HG02840 (cell line): ENCODE results near the gene ZSCAN26.
"Not testable (repeated sequence)": the region's sequence is repeated elsewhere in the genome, so short reads cannot be mapped to it uniquely, and the experiment has no call there.

Source experiments
- ATAC-seq: cut with Tn5 transposase; IDR thresholded peaks from one replicate; pipeline ENCODE4 v1.9.1; 2021; ENCODE audit warnings: mild to moderate bottlenecking, moderate library complexity, moderate number of reproducible peaks; ENCODE audit not compliant: unreplicated experiment, low FRiP score

Gene ZSCAN26

DNA sequence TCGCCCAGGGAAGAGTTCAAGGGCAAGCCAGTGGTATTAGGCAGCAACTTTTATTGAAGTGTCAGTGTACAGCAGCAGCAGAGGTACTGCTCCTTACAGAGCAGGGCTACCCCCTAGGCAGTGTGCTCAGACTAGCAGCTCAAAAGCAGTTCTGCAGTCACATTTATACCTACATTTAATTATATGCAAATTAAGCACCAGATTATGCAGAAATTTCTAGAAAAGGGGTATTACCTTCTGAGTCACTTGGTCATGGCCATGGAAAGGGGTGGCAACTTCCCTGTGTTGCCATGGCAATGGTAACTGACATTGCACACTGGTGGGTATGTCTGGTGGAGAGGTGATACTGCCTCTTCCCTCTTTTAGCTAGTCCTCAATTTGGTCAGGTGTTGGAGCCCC is 12.8 kb upstream of the ZSCAN26 start:
- no peak for ATAC-seq

DNA sequence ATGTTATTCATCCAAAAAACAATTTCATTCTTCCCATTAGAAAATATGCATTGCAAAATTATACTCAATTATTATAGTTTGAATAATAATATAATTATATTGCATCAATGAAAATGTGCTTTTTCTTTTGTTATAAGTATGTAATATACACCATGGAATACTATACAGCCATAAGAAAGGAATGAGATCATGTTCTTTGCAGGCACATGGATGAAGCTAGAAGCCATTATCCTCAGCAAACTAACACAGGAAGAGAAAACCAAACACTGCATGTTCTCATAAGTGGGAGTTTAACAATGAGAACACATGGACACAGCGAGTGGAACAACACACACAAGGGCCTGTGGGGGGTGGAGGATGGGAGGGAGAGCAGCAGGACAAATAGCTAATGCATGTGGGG is 9.9 kb upstream of the ZSCAN26 start:
- no peak for ATAC-seq

DNA sequence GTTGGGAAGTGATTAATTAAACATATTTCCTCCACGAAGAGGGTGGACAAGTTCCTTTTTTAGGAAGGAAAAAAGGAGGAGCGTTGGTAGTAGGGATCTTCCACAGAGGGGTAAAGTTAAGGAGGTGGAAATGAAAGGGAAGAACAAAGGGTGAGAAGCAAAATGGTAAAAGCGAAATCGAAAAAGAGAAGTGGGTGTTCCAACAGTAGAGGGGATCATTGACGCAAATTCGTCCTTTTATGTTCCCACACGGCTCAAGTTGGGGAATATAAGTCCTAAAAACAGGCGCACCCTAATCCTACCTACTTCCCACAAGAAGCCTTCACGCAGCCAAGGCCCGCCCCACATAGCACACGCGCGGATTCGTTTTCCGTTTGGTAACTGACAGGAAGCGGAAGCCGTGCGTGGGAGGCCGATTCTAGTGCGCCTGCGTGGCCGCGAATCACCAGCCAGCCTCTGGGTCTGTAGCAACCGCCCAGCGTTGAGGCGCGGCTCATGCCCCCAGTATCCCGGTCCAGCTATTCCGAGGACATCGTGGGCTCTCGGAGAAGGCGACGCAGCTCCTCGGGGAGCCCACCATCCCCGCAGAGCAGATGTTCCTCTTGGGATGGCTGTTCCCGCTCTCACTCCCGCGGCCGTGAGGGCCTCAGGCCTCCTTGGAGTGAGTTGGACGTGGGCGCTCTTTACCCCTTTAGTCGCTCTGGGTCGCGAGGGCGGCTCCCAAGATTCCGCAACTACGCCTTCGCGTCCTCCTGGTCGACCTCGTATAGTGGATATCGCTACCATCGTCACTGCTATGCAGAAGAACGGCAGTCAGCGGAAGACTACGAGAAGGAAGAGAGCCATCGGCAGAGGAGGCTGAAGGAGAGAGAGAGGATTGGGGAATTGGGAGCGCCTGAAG is 7.8 kb upstream of the ZSCAN26 start, which contains the start of gene NKAPL:
Gene NKAPL (plus strand): TSS at position 421 of the 901 bp plus-strand sequence. CDS start 75 bp downstream, at position 496.
- ATAC-seq, result no peak

DNA sequence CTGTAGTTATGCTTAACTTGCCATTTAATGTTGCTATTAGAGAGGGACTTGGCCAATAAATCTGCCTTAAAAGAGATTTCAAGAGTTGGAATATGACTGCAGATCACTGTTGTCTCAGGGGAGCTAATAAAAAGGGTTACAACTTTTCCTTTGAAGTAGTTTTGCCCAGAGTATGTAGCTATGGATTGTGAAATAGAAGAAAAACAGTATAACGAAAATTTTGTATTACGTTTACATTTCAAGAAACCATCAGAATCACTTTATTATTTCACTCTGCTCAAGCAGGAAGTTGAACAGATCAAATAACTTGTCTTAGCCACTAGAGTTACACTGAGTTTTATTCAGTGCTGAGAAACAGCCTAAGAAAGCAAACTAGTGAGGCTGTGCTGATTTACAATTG is 3.0 kb upstream of the ZSCAN26 start:
- no peak for ATAC-seq

DNA sequence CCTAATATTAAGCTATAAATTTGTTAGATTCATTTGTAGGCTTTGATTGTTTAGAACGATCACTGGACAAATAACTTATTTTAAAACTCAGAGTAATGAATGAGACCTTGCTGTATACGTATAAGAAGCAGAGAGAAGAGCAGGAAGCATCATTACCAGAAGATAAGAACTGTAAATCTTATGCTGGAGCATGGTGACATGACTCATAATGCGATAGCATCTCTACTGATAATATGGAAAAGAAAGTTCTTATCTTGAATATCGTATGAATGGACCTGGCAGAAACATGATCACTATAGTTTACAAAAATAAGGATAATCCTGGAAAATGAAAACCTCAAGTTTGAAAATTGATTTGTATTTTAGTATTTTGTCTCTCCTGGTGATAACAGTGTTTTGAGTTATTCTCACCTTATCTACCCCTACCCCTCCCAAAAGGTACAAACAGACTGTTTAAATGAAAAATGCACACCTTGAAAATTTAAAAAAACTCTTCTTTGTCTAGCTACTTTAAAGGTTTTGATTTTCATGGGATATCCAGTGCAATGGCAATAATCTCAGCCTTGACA is 2.0 kb upstream of the ZSCAN26 start:
- ATAC-seq, result no peak

DNA sequence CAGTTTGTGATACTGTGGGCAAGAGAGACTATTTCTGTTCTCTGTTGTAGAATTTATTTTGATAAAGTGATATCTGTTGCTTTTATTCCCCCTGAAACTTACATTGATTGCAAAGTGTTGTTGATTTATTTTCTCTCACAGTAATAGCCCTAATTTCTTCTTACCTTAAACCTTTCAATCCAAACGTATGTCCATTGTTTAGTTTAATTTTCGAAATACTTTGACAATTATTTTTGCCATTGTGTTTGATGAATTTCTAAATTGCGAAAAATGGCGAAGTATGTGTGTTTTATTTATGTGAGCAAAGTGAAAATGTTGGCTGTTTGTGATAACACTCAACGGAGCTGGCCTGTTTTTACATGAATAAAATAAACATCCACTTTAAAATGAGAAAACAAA is 381 bp upstream of the ZSCAN26 start:
- no peak for ATAC-seq

DNA sequence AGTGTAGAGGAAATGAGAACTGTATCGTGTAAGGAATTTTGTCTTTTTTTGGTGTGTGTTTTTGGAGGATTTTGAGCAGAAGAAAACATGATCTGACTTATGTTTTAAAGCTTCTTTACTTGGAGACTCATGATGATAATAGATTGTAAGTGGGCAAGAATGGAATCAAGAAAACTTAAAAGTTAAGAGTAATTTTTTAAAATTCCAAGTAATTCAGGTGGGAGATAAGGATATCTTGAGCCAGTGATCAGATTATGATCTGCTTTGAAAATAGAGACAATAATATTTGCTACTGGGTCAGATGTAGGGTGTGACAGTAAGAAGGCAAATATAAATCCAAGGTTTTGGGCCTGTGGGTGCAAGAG is 734 bp downstream of the ZSCAN26 start:
- no peak for ATAC-seq

DNA sequence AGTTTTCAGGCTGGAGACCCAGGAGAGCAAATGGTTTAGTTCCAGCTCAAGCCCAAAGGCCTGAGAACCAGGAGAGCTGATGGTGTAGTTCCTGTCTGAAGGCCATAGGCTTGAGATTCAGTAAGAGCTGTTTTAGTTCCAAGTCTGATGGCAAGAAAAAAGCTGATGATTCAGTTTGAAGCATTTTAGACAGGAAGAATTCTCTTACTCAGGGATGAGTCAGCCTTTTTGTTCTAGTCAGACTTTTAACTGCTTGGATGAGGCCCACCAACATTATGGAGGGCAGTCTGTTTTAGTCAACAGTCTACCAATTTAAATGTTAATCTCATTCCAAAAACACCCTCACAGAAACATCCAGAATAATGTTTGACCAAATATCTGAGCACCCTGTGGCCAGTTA is 2.5 kb downstream of the ZSCAN26 start:
- ATAC-seq, result no peak

DNA sequence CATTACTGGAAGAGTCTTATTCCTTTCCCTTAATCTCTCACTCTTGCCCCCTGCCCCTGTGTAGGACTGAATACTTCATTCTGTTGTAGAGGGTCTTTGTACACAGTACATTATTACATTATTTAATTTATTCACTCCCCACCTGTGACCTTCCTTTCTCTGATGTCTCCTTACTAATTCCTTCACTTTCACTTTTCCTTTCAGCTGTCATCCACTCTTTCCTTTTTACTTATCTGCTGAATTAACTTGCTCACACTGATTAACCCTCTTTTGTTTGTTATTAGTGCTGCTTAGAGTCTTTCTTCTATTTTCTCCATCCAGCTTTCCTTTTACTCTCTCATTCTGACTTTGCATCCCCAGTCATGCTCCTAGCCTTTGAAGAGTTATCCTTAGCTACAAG is 7.9 kb downstream of the ZSCAN26 start:
- ATAC-seq, result no peak

DNA sequence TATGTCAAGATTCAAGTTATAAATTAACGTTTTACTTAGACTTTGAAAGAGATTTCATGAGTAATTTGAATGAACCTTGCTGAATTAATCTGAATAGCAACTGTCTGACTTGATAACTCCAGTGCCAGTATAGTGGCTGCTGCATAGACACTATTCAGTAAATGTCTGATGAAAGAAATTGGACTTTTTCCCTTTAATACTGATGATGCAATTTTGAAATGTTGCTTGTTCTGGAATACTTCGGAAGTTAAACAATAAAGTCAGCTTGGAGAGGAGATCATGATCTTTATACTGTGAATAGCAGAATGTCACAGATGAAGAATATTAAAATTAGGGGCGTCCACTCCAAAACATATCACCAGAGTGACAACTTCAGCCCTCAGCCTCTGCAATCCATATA is 10.8 kb downstream of the ZSCAN26 start:
- no peak for ATAC-seq

DNA sequence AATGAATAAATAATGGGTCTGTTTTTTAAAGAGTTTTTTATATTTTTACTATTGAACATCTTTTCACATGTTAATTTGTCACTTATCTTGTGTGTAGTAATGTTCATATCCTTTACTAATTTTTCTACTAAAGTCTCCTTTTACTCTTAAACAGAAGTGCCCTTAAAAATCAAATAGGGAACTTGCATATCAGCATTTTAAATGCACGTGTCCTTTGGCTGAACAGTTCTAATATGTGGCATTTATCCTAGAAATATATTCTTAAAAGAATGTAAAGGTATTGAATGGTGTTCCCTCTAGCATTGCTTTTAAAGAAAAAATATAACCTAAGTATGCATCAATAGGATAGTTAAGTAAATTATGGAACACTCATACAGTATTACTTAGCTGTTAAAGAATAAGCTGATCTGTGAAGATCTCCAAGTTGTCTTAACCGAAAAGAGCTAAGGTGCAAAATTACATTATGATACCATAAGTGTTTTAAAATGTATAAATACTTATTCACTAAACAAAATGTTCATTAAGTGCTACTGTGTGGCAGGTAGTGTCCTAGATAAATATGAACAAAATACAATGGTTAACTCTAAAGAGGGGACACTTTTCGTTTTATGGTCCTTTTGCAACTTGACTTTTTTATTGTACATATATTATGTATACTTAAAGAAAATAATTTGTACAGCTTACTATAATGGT is 13.8 kb downstream of the ZSCAN26 start:
- no peak for ATAC-seq

DNA sequence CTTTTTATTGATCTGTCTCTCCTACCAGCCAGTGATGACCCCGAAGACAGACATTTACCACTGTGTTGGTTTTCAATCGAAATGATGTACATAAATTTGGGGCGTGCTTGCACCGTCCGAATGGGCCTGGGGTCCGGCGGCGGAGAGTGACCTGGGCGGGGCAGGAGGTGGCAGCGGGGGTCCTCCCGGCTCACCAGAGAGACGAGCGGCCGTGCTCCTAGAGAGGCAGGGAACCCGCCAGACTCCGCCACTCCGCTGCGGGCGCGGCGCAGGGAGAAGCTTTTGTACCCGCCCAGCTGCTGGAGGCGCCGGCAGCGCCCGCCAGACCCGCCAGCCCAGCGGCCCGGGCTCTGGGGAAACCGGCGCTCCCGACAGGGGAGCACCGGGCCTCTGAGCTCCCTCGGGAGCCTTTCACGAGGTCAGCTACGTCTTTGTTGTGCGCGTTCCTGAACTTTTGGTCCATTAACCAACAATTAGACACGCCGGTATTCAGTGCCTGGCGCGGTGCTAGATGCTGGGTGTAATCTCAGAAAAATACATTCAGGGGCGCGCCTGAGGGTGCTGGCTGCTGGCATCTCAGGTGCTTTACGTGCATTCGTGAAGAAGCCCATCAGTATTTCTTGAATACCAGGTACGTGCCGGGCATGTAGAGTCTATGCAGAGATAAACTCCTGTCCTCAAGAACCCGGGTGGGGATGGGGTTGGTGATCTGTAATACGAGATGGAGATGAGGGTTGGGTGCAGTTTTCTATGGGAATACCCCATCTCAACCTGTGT is 14.5 kb downstream of the ZSCAN26 start, which contains the start of gene PGBD1:
Gene PGBD1 (plus strand): TSS at position 285 of the 777 bp plus-strand sequence. CDS start 2,242 bp downstream, outside the sequence.
- peak; percentile 58 for ATAC-seq

DNA sequence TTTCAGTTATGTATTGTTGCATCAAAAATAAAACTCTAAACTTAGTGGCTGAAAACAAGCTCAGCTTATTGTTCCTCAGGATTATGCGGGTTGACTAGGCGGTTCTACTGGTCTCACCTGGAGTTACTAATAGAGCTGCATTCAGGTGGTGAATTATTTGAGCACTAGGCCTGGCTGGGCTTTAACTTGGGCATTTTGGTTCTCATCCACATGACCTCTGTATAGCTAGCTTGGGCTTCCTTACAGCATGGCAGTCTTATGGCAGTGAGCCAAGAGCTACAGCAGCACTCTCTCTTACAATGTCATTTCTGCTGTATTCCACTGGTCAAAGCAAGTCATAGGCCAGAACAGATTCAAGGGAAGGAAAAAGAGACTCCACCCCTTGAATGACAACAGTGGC is 16.0 kb downstream of the ZSCAN26 start:
- ATAC-seq, result no peak

DNA sequence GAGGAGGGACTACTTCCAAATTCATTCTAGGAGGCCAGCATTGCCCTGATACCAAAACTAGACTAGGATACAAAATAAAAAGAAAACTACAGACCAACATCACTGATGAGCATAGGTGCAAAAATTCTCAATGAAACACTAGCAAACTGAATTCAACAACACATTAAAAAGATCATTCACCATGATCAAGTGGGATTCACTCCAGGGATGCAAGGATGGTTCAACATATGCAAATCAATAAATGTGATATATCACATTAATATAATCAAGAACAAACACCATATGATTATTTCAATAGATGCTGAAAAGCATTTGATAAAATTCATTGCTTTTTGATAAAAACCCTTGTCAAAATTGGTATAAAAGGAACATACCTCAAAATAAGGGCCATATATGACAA is 24.6 kb downstream of the ZSCAN26 start:
- ATAC-seq, result no peak

DNA sequence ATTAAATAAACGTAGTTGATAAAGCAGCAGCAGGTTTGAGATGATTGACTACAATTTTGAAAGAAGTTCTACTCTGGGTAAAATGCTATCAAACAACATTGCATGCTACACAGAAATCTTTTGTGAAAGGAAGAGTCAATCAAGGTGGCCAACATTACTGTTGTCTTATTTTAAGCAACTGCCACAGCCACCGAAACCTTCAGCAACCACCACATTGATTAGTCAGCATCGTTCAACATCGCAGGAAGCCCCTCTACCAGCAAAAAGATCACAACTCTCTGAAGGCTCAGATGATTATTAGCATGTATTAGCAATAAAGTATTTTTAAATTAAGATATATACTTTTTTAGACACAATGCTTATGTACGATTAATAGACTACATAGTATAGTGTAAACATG is 28.4 kb downstream of the ZSCAN26 start:
- no peak for ATAC-seq

DNA sequence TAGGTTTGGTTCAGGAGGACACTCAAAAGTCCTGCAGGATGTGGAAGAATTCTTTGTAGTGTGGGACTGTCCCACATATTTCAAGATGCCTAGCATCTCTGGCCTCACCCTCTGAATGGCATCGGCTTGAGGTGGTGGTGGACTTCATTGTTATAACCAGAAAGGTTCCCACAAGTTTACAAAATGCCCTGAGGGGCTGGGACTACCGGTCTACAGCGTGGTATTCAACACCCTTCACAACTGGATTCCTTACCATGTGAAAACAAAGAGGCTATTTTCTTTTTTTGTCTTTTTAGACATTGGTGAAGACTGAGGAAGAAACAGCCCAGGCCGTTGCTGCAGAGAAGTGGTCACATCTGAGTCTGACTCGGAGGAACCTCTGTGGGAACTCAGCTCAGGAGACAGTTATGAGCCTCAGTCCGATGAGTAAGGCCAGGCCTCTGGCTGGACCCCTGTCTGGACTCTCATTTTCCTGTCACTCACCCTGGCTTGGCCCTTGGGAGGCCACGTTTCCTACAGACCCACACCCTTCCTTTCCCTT is 29.6 kb downstream of the ZSCAN26 start:
- ATAC-seq, result no peak

DNA sequence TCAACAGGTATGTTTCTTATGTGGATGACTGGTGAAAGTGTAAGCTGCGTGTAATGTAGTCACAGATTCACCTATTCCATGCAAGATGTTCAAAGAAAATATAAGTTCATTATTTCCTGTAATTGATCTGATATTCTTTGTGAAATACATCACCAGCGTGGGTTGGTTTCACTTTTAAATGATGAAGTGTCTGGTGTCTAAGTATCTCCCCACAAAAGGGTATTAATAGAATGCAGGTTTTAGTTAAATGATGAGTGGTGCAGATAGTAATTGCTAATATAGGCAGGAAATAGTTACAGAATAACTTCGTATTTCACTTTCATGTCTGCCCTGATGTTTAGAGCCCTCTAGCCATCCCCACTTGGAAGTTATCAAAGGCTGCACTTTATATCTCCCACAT is 36.6 kb downstream of the ZSCAN26 start:
- peak; percentile 85 for ATAC-seq

DNA sequence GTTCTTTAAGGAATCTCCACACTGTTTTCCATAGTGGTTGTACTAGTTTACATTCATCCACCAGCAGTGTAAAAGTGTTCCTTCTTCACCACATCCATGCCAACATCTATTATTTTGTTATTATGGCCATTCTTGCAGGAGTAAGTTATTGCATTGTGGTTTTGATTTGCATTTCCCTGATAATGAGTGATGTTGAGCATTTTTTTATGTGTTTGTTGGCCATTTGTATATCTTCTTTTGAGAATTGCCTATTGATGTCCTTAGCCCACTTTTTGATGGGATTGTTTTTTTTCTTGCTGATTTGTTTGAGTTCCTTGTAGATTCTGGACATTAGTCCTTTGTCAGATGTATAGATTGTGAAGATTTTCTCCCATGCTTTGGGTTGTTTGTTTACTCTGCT is 39.4 kb downstream of the ZSCAN26 start:
- ATAC-seq, result not testable (repeated sequence)

DNA sequence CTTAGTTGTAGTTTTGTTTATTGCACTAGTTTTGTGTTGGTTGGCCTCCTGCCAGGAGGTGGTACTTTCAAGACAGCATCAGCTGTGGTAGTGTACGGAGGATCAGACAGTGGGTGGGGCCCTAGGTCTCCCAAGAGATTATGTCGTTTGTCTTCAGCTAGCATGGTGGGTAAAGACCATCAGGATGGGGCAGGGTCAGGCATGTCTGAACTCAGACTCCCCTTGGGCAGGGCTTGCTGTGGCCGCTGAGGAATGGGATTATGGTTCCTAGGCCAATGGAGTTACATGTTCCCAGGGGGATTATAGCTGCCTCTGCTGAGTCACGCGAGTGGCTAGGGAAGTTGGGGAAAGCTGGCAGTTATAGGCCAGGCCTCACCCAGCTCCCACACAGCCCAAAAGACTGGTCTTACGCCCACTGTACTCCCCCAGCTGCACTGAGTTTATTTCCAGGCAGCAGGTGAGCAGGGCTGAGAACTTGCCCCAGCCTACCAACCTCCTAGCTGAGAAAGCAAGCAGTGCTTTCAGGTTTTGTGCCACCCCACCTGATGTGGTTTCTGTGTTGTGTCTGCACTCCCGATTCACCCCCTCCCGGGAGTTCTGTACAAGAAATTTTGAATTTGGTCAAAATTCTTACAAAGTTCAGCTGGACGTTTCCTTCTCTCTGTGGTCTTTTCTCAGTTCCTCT is 44.3 kb downstream of the ZSCAN26 start:
- no peak for ATAC-seq

DNA sequence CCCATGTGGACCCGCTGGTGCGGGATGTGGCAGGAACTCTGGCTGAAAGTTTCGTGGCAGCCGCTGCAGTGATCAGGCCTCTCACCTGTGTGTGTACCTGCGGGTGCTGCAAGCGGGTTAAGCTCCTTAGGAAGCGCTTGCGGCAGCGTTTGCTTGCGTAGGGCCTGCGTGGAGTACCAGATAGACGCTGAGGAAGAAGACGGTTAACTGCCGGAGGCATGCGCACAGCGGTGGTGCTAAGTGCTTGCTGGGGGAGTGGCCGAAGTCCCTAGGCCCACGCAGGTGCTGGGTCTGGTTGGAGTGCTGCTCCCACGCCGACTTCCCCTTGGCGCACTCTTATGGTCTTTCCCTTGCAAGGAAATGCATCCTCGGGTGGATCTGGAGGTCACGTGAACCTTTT is 46.0 kb downstream of the ZSCAN26 start:
- ATAC-seq, result no peak
